Smooth muscle cell (in vitro differentiated cells): ENCODE data around the gene MCF2L2. TPM values are rescaled to one million over a fixed set of nuclear protein-coding genes. Genes with fewer than 3 reads are reported as not detected.

Source experiments
- DNase-seq: peaks from one replicate; lab custom pipeline; 2025; ENCODE audit not compliant: unreplicated experiment; lab: John Stamatoyannopoulos, UW
- H2AFZ ChIP-seq: fragments of 200-600 bp; sonication (generic); 2 replicates; pipeline ENCODE4 v1.6.0; 2016; ENCODE audit warnings: antibody characterized with exemption, low read depth, mild to moderate bottlenecking
- H3F3A ChIP-seq: fragments of 200-600 bp; sonication (generic); 2 replicates; pipeline ENCODE4 v1.6.0; 2017; ENCODE audit warnings: antibody characterized with exemption, low read depth
- H3K27ac ChIP-seq: fragments of 200-600 bp; sonication (generic); 2 replicates; pipeline ENCODE4 v1.5.1; 2016; ENCODE audit warnings: low read depth, mild to moderate bottlenecking
- H3K27me3 ChIP-seq: fragments of 200-600 bp; sonication (generic); 2 replicates; pipeline ENCODE4 v1.6.1; 2016; ENCODE audit warnings: low read depth, mild to moderate bottlenecking
- H3K36me3 ChIP-seq: fragments of 200-600 bp; sonication (generic); 2 replicates; pipeline ENCODE4 v1.5.1; 2016; ENCODE audit warnings: low read depth
- H3K4me1 ChIP-seq: fragments of 200-600 bp; sonication (generic); 2 replicates; pipeline ENCODE4 v1.5.1; 2016; ENCODE audit warnings: low read depth
- H3K4me2 ChIP-seq: fragments of 200-600 bp; sonication (generic); 2 replicates; pipeline ENCODE4 v1.6.0; 2016; ENCODE audit warnings: mild to moderate bottlenecking
- H3K4me3 ChIP-seq: fragments of 200-600 bp; sonication (generic); 2 replicates; pipeline ENCODE4 v1.5.1; 2016; ENCODE audit warnings: mild to moderate bottlenecking
- H3K79me2 ChIP-seq: fragments of 200-600 bp; sonication (generic); 2 replicates; pipeline ENCODE4 v1.6.0; 2016; ENCODE audit warnings: low read depth, mild to moderate bottlenecking
- H3K9ac ChIP-seq: fragments of 200-600 bp; sonication (generic); 2 replicates; pipeline ENCODE4 v1.6.0; 2016; ENCODE audit warnings: low read depth
- H3K9me3 ChIP-seq: fragments of 200-600 bp; sonication (generic); replicated peaks from 2 replicates; pipeline ENCODE4 v1.5.1; 2016; ENCODE audit warnings: low read depth
- H4K20me1 ChIP-seq: fragments of 200-600 bp; sonication (generic); 2 replicates; pipeline ENCODE4 v1.6.0; 2016; ENCODE audit warnings: low read depth
- CTCF ChIP-seq: fragments of 200-600 bp; sonication (generic); IDR thresholded peaks from 2 replicates; pipeline ENCODE4 v1.5.1; 2017; ENCODE audit warnings: borderline replicate concordance, mild to moderate bottlenecking, antibody characterized with exemption; ENCODE audit not compliant: insufficient read depth, poor library complexity, severe bottlenecking
- WGBS: methylation state at CpG from one replicate; pipeline ENCODE4 v1.1.7; 2016; ENCODE audit warnings: low lambda C conversion rate; 5-methylcytosine and 5-hydroxymethylcytosine counted together
- polyA plus RNA-seq: library from polyadenylated mRNA; unstranded; fragments of >200 nt; fragmentation: Nextera tagmentation; extraction: Ambion mirVana; gene quantifications from 2 replicates; pipeline ENCODE4 v1.2.1, GENCODE V29; 2016
- total RNA-seq: library from RNA; depleted of rRNA; stranded (reverse); fragments of >200 nt; gene quantifications from 2 replicates; pipeline ENCODE4 v1.2.3, GENCODE V29; 2014

The MCF2L2 gene
- total and polyA plus RNA-seq, 2 experiments from 2014 or later, result 0.09 TPM; not detected in 1

- 89% methylated on average over 2 of the region's 2 CpGs for WGBS
- no peak overlapping the region for H3K27ac ChIP-seq
Measured at GRCh38 chr3:183134844-183135243, 293.6 kb downstream of the MCF2L2 start.

DNA sequence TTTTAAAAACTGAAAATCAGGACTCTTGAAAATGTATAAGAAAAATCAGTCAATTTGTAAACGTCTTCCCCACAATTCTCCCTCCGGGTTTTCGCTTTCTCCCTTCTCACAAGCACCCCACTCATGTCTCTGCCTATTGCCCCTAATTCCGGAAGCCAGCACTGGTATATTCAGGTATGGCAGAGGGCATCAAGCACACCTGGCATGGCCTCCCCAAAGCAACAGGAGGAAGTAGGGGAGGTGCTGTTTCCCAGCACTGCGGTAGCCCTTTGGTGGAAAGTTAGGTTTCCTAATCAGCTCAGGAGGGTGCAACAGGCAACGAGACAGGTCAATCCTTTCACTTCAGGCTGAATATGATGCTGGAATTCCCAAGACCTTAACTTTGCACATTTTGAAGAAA, 296.0 kb downstream of the MCF2L2 start:
- no peak overlapping the region for H3K4me3 ChIP-seq
- no peak overlapping the region for H3K4me2 ChIP-seq
- no peak overlapping the region for H2AFZ ChIP-seq
- peaks cover 5% of the 10 kb centered on the region for H3K27me3 ChIP-seq
- H3F3A ChIP-seq, result no peaks in the 10 kb centered on the region
- H3K9ac ChIP-seq, result no peak overlapping the region
- H3K27ac ChIP-seq, result no peak overlapping the region
- no peaks in the 10 kb centered on the region for H3K4me1 ChIP-seq
- no peak for DNase-seq
- no peaks in the 10 kb centered on the region for H4K20me1 ChIP-seq
- H3K79me2 ChIP-seq, result no peaks in the 10 kb centered on the region
- no peak for TF ChIP-seq CTCF
- no peaks in the 10 kb centered on the region for H3K36me3 ChIP-seq
- no peaks in the 10 kb centered on the region for H3K9me3 ChIP-seq
- 54% methylated on average over 6 of the region's 6 CpGs for WGBS

More at GRCh38 chr3:183134844-183135243, 293.6 kb downstream of the MCF2L2 start:
- no peak overlapping the region for H2AFZ ChIP-seq
- no peaks in the 10 kb centered on the region for H3K79me2 ChIP-seq
- peaks cover 5% of the 10 kb centered on the region for H3K27me3 ChIP-seq
- no peak overlapping the region for H3K4me2 ChIP-seq
- H3K4me3 ChIP-seq, result no peak overlapping the region
- H3K36me3 ChIP-seq, result no peaks in the 10 kb centered on the region
- no peaks in the 10 kb centered on the region for H3K4me1 ChIP-seq
- H3K9me3 ChIP-seq, result no peaks in the 10 kb centered on the region
- no peaks in the 10 kb centered on the region for H3F3A ChIP-seq
- H4K20me1 ChIP-seq, result no peaks in the 10 kb centered on the region
- no peak overlapping the region for H3K9ac ChIP-seq
- no peak for DNase-seq
- TF ChIP-seq CTCF, result no peak

- Histone ChIP-seq H3K79me2 (no peaks in the 10 kb centered on the region), H3K27ac (no peak overlapping the region), H3K27me3 (peaks cover 5% of the 10 kb centered on the region), H3K4me1 (no peaks in the 10 kb centered on the region), H3K9ac (no peak overlapping the region), H3K4me3 (no peak overlapping the region), H3K36me3 (no peaks in the 10 kb centered on the region), H3F3A (no peaks in the 10 kb centered on the region), H3K4me2 (no peak overlapping the region), H2AFZ (no peak overlapping the region), H3K9me3 (no peaks in the 10 kb centered on the region), H4K20me1 (no peaks in the 10 kb centered on the region)
- no peak for TF ChIP-seq CTCF
- no peak for DNase-seq
- 63% methylated on average over 4 of the region's 4 CpGs for WGBS
Measured at GRCh38 chr3:183131735-183132134, 296.7 kb downstream of the MCF2L2 start.

GRCh38 chr3:183131186-183131725, 297.2 kb downstream of the MCF2L2 start:
- Histone ChIP-seq H3K27me3 (peaks cover 5% of the 10 kb centered on the region), H2AFZ (no peak overlapping the region), H3K36me3 (no peaks in the 10 kb centered on the region), H3K9me3 (no peaks in the 10 kb centered on the region), H4K20me1 (no peaks in the 10 kb centered on the region), H3K9ac (no peak overlapping the region), H3K4me3 (no peak overlapping the region), H3K4me2 (no peak overlapping the region), H3K27ac (no peak overlapping the region), H3K4me1 (no peaks in the 10 kb centered on the region), H3K79me2 (no peaks in the 10 kb centered on the region), H3F3A (no peaks in the 10 kb centered on the region)
- no peak for DNase-seq
- TF ChIP-seq CTCF, result no peak
- 79% methylated on average over 4 of the region's 4 CpGs for WGBS
